MM.1S (cell line): ENCODE data around the gene ADD1.

Experiments used
- DNase-seq: peaks from one replicate; pipeline ENCODE4 v3.0.0-alpha.2; 2015
- H2AFZ ChIP-seq: fragments of 300-600 bp; sonication (generic); 2 replicates; pipeline ENCODE4 v1.6.0; 2016; ENCODE audit warnings: antibody characterized with exemption, low read length
- H3F3A ChIP-seq: fragments of 300-600 bp; sonication (generic); 2 replicates; pipeline ENCODE4 v1.6.1; 2016; ENCODE audit warnings: mild to moderate bottlenecking, antibody characterized with exemption, low read length, moderate library complexity, mixed read lengths; ENCODE audit not compliant: insufficient read depth
- H3K27ac ChIP-seq: fragments of 300-600 bp; sonication (generic); 2 replicates; pipeline ENCODE4 v1.5.1; 2016; ENCODE audit warnings: mild to moderate bottlenecking, low read length
- H3K27me3 ChIP-seq: fragments of 300-600 bp; sonication (generic); replicated peaks from 2 replicates; pipeline ENCODE4 v1.6.0; 2016; ENCODE audit warnings: low read length; ENCODE audit not compliant: insufficient read depth
- H3K36me3 ChIP-seq: fragments of 300-600 bp; sonication (generic); replicated peaks from 2 replicates; pipeline ENCODE4 v1.6.1; 2016; ENCODE audit warnings: mild to moderate bottlenecking, low read length, mixed read lengths; ENCODE audit not compliant: insufficient read depth
- H3K4me1 ChIP-seq: fragments of 300-600 bp; sonication (generic); 2 replicates; pipeline ENCODE4 v1.6.1; 2016; ENCODE audit warnings: low read length, mixed read lengths
- H3K4me2 ChIP-seq: fragments of 300-600 bp; sonication (generic); 2 replicates; pipeline ENCODE4 v1.6.0; 2016; ENCODE audit warnings: low read depth, low read length
- H3K4me3 ChIP-seq: fragments of 300-600 bp; sonication (generic); 2 replicates; pipeline ENCODE4 v1.5.1; 2016; ENCODE audit warnings: low read length, mixed read lengths
- H3K79me2 ChIP-seq: fragments of 300-600 bp; sonication (generic); 2 replicates; pipeline ENCODE4 v1.6.1; 2016; ENCODE audit warnings: mixed run types, low read length, mixed read lengths
- H3K9ac ChIP-seq: fragments of 300-600 bp; sonication (generic); 2 replicates; pipeline ENCODE4 v1.6.1; 2016; ENCODE audit warnings: low read length, mixed read lengths
- H3K9me2 ChIP-seq: fragments of 300-600 bp; sonication (generic); replicated peaks from 2 replicates; pipeline ENCODE4 v1.6.1; 2016; ENCODE audit warnings: mild to moderate bottlenecking, low read length, mixed read lengths; ENCODE audit not compliant: insufficient read depth
- H3K9me3 ChIP-seq: fragments of 300-600 bp; sonication (generic); replicated peaks from 2 replicates; pipeline ENCODE4 v1.6.1; 2016; ENCODE audit warnings: mild to moderate bottlenecking, low read length, mixed read lengths; ENCODE audit not compliant: insufficient read depth
- H4K20me1 ChIP-seq: fragments of 300-600 bp; sonication (generic); 2 replicates; pipeline ENCODE4 v1.6.1; 2016; ENCODE audit warnings: mild to moderate bottlenecking, low read length, moderate library complexity, mixed read lengths; ENCODE audit not compliant: insufficient read depth
- EZH2 ChIP-seq: fragments of 300-600 bp; sonication (generic); optimal IDR thresholded peaks from 2 replicates; pipeline ENCODE3; 2017; ENCODE audit warnings: low read depth, mild to moderate bottlenecking, antibody characterized with exemption, low read length, mixed read lengths
- EZH2phosphoT487 ChIP-seq: fragments of 300-600 bp; sonication (generic); IDR thresholded peaks from 2 replicates; pipeline ENCODE4 v1.6.1; 2018; ENCODE audit warnings: antibody characterized with exemption, low read length
- TF ChIP-seq, protein P1 (sequence below): fragments of 300-600 bp; sonication (generic); IDR thresholded peaks from 2 replicates; pipeline ENCODE4 v1.5.1; 2016; ENCODE audit warnings: antibody characterized with exemption, low read length, mixed read lengths

ADD1 gene

DNA sequence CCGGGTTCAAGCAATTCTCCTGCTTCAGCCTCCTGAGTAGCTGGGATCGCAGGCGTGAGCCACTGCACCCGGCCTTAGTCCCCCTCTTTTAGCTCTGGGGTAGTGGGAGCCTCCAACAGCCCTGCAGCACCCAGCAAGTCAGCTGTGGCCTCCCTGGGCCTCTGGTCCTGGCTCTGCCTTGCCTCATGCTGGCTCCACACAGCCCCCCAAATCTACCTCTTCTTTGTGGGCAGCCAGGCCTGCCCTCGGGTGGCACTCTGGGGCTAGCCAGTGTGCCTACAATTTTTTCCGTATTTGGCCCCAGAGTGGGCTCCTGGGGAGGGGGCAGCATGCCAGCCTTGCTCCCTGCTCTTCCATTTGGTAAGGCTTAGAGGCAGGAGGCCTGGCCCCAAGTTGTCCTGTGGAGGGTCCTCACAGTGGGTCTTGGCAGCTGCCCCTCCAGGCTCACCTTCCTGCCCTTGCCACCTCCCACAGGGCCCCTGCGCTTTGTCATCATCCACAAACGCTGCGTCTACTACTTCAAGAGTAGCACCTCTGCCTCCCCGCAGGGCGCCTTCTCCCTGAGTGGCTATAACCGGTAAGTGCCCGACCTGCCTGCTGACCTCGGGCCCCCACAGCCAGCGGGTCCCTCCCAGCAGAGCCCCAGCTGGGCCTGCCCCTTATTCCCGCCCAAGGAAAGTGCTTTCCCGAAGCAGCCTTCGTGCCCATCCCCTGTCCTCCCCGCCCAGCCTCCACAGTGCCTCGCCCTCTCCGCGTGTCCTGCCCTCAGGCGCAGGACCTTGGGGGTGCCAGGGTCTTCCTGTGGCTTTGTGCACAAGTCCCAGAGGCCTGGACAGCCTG is 21.0 kb upstream of the ADD1 start:
- Histone ChIP-seq H3K27ac (no peak overlapping the region), H3K36me3 (no peaks in the 10 kb centered on the region), H3K4me2 (no peak overlapping the region), H4K20me1 (no peaks in the 10 kb centered on the region), H3F3A (no peaks in the 10 kb centered on the region), H3K4me1 (peaks cover under 1% of the 10 kb centered on the region), H3K27me3 (no peaks in the 10 kb centered on the region), H3K9ac (no peak overlapping the region), H3K9me2 (no peaks in the 10 kb centered on the region), H3K79me2 (peaks cover 32% of the 10 kb centered on the region), H3K4me3 (no peak overlapping the region), H2AFZ (no peak overlapping the region), H3K9me3 (no peaks in the 10 kb centered on the region)
- DNase-seq = no peak
- no peak for TF ChIP-seq EZH2
- TF ChIP-seq, protein P1, sequence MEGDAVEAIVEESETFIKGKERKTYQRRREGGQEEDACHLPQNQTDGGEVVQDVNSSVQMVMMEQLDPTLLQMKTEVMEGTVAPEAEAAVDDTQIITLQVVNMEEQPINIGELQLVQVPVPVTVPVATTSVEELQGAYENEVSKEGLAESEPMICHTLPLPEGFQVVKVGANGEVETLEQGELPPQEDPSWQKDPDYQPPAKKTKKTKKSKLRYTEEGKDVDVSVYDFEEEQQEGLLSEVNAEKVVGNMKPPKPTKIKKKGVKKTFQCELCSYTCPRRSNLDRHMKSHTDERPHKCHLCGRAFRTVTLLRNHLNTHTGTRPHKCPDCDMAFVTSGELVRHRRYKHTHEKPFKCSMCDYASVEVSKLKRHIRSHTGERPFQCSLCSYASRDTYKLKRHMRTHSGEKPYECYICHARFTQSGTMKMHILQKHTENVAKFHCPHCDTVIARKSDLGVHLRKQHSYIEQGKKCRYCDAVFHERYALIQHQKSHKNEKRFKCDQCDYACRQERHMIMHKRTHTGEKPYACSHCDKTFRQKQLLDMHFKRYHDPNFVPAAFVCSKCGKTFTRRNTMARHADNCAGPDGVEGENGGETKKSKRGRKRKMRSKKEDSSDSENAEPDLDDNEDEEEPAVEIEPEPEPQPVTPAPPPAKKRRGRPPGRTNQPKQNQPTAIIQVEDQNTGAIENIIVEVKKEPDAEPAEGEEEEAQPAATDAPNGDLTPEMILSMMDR = no peak
- TF ChIP-seq EZH2phosphoT487 = no peak

DNA sequence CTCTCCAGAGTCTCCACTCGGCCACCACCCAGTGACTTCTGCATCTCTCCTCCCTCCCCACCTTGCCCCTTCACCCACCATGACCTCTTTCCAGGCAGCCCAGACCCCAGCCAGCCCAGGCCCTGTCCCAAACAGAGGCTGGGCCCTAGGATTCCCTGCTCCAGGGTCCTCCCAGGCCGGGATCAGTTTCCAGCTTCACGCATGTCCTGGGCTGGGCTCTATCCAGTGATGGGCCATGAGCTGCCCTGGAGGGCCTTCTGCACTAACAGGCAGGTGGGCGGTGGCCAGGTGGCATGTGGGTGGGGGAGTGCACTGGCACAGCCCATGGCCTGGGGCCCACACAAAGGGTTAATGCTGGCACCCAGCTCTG is 20.4 kb upstream of the ADD1 start:
- Histone ChIP-seq H2AFZ (no peak overlapping the region), H3K9me2 (no peaks in the 10 kb centered on the region), H3K27ac (no peak overlapping the region), H3K9me3 (no peaks in the 10 kb centered on the region), H3K36me3 (no peaks in the 10 kb centered on the region), H3K4me1 (no peaks in the 10 kb centered on the region), H3K4me2 (no peak overlapping the region), H3K79me2 (peaks cover 31% of the 10 kb centered on the region), H3K27me3 (no peaks in the 10 kb centered on the region), H3K4me3 (no peak overlapping the region), H3K9ac (no peak overlapping the region), H3F3A (no peaks in the 10 kb centered on the region), H4K20me1 (no peaks in the 10 kb centered on the region)
- TF ChIP-seq, protein P1 = no peak
- TF ChIP-seq EZH2phosphoT487 (no peak), EZH2 (no peak)
- no peak for DNase-seq

GRCh38 chr4:2823671-2824328 is 19.8 kb upstream of the ADD1 start:
- Histone ChIP-seq H4K20me1 (no peaks in the 10 kb centered on the region), H3K79me2 (peaks cover 25% of the 10 kb centered on the region), H3K27ac (no peak overlapping the region), H3K36me3 (no peaks in the 10 kb centered on the region), H3K9ac (no peak overlapping the region), H3K4me3 (no peak overlapping the region), H3F3A (no peaks in the 10 kb centered on the region), H3K4me1 (no peaks in the 10 kb centered on the region), H3K9me2 (no peaks in the 10 kb centered on the region), H3K27me3 (no peaks in the 10 kb centered on the region), H3K9me3 (no peaks in the 10 kb centered on the region), H2AFZ (no peak overlapping the region), H3K4me2 (no peak overlapping the region)
- DNase-seq = no peak
- TF ChIP-seq EZH2phosphoT487 (no peak), EZH2 (no peak)
- TF ChIP-seq, protein P1 = no peak
